ENCODE measurements around the gene KDM4B.

Gene KDM4B

DNA sequence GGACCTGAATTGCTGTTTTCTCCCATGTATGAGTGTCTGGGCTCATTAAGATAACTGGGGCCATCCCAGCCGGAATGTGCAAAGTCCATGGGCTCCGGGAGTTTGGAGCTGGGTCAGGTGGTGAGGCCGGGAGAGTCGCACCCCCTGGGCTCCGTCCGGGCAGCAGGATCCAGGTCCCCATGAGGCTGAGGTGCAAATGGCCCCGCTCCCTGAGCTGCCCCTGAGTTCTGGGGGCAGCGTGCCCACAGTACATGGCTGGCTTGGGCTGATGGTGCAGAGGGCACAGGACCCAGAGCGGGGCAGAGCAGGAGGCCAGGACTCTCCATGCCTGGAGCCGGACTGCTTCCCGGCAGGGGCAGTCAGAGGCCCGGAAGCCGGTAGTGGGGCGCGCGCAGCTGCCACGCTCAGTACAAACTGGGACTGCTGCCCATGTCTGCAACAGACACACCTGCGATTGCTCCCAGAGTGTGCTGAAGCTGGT, 136.0 kb downstream of the KDM4B start:
- H3K4me3 ChIP-seq (replicated peaks in 1 of 2; ENCODE audit: low read depth in 2 of 2, low read length in 2 of 2): no peak overlapping the region
- DNase-seq (ENCODE audit: low read depth in 2 of 2): no peak

DNA sequence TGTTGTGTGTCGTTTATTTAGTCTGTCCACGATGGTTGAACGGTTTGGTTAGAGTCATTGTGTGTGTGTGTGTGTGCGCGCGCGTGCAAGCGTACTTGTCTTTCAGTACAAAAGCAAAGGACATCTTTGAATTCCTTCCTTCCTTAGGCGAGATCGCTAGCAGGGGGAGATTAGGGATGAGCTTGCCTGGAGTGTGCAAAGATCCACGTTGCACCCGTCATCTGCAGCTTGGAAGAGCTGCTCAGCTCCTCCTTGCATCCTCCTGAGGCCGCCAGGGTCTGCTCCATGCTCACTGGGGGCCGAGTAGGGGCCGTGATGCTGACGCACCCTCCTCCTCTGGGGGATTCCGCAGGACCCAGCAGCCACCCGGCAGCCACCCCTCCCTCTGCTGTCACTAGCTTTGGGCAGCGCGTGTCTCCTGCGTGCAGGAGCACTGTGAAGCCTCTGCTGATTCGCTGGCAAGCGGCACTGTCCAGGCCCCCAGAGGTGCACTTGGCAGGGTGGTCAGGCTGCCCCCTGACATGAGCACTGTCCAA, 137.3 kb downstream of the KDM4B start:
- TF ChIP-seq, protein P1, sequence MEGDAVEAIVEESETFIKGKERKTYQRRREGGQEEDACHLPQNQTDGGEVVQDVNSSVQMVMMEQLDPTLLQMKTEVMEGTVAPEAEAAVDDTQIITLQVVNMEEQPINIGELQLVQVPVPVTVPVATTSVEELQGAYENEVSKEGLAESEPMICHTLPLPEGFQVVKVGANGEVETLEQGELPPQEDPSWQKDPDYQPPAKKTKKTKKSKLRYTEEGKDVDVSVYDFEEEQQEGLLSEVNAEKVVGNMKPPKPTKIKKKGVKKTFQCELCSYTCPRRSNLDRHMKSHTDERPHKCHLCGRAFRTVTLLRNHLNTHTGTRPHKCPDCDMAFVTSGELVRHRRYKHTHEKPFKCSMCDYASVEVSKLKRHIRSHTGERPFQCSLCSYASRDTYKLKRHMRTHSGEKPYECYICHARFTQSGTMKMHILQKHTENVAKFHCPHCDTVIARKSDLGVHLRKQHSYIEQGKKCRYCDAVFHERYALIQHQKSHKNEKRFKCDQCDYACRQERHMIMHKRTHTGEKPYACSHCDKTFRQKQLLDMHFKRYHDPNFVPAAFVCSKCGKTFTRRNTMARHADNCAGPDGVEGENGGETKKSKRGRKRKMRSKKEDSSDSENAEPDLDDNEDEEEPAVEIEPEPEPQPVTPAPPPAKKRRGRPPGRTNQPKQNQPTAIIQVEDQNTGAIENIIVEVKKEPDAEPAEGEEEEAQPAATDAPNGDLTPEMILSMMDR (IDR thresholded peaks at IDR 0.05; ENCODE audit: low read depth, low read length): no peak
- DNase-seq (ENCODE audit: low read depth in 2 of 2): no peak
- no peak overlapping the region for H3K4me3 ChIP-seq (replicated peaks in 1 of 2; ENCODE audit: low read depth in 2 of 2, low read length in 2 of 2)

More for the DNA sequence above, 136.0 kb downstream of the KDM4B start:
- TF ChIP-seq, protein P1 (IDR thresholded peaks at IDR 0.05; ENCODE audit: low read depth, low read length): no peak

DNA sequence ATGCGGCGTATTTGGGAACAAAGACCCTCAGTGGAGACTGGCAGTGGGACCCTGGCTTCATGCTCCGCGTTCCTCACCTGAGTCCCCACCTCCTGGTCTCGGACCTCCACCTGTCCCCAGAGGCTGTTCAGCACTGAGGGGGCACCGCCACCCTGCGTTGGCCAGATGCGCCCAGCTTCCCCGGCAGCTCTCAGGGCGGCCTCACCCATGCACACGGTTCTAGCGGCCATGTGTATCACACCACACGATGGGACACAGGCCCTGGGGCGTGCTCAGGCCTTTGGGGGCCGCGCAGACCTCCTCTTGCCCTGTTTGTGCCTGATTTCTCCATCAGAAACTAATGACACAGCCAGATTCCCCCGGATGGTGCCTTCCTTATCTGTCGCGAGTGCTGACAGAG, 138.1 kb downstream of the KDM4B start:
- no peak overlapping the region for H3K4me3 ChIP-seq (replicated peaks in 1 of 2; ENCODE audit: low read depth in 2 of 2, low read length in 2 of 2)
- TF ChIP-seq, protein P1 (IDR thresholded peaks at IDR 0.05; ENCODE audit: low read depth, low read length): no peak
- DNase-seq (ENCODE audit: low read depth in 2 of 2): no peak

DNA sequence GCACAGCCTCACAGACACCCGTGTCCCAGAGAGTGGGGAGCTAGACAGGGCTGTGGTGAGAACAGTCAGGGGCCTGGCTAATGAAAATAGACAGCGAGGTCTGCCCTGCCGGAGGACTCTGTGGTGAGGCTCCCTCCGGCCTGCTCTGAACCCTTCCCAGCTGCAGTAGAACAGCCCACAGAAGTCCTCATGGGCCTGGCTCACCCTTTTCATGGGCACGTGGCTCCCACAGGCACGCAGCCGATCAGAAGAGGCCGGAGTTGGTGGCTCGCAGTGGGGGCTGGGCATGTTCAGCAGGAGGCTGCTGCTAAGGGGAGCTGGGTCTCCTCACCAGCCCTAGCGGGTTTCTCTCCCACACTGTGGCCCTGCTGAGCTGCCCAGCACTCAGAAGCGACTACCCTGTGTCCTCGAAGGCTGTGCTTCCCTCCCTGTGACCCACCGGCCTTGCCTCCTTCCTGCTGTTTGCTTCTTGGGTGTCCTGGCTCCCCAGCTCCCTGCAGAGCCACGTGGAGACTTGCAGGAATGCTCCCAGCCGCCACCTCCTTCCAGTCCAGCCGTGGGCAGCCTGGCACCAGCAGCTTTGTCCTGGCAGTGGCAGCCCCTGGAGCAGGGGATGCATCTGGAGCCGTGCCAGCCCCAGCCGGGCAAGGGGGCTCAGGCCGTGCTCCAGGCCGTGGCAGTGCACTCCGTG, 138.7 kb downstream of the KDM4B start:
- TF ChIP-seq, protein P1 (IDR thresholded peaks at IDR 0.05; ENCODE audit: low read depth, low read length): no peak
- peak in 1 of 2 donors; percentile 34 for DNase-seq (ENCODE audit: low read depth in 2 of 2)
- no peak overlapping the region for H3K4me3 ChIP-seq (replicated peaks in 1 of 2; ENCODE audit: low read depth in 2 of 2, low read length in 2 of 2)

- no peak for DNase-seq (ENCODE audit: low read depth in 2 of 2)
- TF ChIP-seq, protein P1 (IDR thresholded peaks at IDR 0.05; ENCODE audit: low read depth, low read length): no peak
- H3K4me3 ChIP-seq (replicated peaks in 1 of 2; ENCODE audit: low read depth in 2 of 2, low read length in 2 of 2): no peak overlapping the region
Measured at GRCh38 chr19:5108123-5108596, 139.2 kb downstream of the KDM4B start.

DNA sequence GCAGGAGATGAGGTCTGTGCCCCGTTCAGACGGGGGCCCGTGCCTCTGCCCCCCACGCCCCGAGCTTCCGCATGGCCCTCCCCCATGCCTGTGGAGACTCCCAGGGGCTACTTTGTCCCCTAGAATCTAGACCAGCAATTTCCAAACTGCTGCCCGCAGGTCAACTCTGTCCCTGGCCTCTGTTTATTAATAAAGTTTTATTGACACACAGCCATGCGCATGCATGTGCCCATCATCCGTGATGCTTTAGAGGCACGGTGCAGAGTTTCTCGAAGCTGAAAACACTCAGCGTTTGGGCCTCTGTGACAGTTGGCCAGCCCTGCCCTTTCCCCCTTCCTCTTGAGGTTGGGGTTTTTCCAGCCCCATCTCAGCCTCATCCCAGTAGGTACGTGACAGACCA, 140.0 kb downstream of the KDM4B start:
- no peak overlapping the region for H3K4me3 ChIP-seq (replicated peaks in 1 of 2; ENCODE audit: low read depth in 2 of 2, low read length in 2 of 2)
- no peak for DNase-seq (ENCODE audit: low read depth in 2 of 2)
- TF ChIP-seq, protein P1 (IDR thresholded peaks at IDR 0.05; ENCODE audit: low read depth, low read length): no peak

All from cardiac fibroblast (primary cell).